ENCODE results near the gene TLCD3B.
A peak's percentile ranks its signal among the peaks of the same experiment; 100 is the strongest.
"Not testable (repeated sequence)": the region's sequence is repeated elsewhere in the genome, so short reads cannot be mapped to it uniquely, and the experiment has no call there.

The TLCD3B gene

GRCh38 chr16:30060836-30061554, 29.9 kb upstream of the TLCD3B start:
- no peak for DNase-seq

GRCh38 chr16:30060346-30060745, 29.3 kb upstream of the TLCD3B start:
- DNase-seq, result no peak

GRCh38 chr16:30054959-30055553, 24.0 kb upstream of the TLCD3B start:
- DNase-seq, result peak; percentile 73

GRCh38 chr16:30054451-30054850, 23.4 kb upstream of the TLCD3B start:
- DNase-seq, result no peak

- no peak for DNase-seq
Measured at GRCh38 chr16:30053376-30054015, 22.4 kb upstream of the TLCD3B start.

GRCh38 chr16:30052671-30053372, 21.8 kb upstream of the TLCD3B start:
- peak; percentile 95 for DNase-seq

DNA sequence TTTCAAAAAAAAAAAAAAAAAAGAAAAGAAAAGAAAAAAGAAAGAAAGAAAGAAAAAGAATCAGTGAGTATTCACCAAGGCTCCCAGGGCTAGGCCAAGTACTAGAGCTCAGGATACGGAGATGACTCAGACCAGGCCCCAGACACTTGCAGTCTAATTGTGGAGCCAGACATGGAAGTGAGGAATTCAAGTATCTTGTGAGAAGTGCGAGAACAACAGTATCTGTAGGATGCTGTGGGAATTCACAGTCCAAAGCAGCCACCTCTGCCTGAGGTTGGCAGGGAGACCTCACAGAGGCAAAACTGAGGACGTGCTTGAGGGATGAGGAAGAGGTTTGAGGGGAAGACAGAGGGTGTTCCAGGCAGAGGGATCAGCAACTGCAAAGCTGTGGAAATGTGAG, 20.4 kb upstream of the TLCD3B start:
- no peak for DNase-seq

DNA sequence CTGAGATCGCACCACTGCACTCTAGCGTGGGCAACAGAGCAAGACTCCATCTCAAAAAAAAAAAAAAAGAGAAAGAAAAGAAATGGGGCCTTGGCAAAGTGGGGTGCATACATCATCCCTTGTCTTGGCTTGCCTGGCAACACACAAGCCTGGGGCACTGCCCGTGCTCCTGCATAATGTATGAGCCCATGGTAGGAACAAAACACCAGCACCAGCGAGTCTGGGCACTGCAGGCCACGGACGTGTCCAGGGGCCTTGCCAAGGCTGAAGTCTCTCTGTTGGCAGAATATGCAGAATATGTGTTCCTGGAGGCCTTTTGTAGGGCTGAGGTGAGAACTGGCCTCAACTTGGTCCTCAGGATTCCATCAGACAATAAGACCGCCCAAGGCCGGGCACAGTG, 18.8 kb upstream of the TLCD3B start:
- DNase-seq, result no peak

DNA sequence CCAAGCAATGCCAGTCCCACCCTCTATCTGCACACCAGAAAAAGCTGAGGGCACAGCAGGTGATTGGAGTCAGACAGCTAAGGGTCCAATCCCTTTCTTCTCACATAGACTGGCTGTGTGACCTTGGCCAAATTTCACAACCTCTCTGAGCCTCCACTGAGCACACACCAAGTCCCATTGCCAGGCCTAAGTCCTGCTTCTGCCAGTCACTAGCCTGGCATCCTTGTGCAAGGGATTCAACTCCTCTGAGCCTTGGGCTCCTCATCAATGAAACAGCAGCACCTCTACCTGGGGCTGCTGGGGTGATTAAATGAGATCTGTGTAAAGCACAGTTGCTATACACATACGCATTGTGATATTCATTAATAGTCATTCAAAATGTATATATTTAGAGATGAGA, 15.5 kb upstream of the TLCD3B start:
- DNase-seq, result no peak

GRCh38 chr16:30046178-30046577, 15.1 kb upstream of the TLCD3B start:
- no peak for DNase-seq

GRCh38 chr16:30041841-30042240, 10.8 kb upstream of the TLCD3B start:
- DNase-seq, result peak; percentile 57

GRCh38 chr16:30040690-30041089, 9.6 kb upstream of the TLCD3B start:
- not testable (repeated sequence) for DNase-seq

DNA sequence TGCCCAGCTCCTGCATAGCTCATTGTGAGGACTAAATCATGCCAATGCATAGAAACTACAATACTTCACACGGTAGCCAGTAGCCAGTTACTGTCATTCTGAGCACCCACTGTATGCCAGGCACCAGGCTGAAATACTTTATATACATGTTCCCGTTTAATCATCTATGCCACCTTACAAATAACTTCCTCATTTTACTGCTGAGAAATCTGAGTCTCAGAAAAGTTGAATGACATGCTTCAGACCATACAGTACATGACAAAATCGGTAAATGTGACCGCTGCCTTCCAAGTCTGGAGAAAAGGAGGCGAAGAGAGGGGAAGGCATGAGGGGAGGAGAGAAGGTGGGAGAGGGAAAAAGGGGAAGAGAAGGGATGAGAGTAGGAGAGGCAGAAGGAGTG, 9.2 kb upstream of the TLCD3B start:
- peak; percentile 35 for DNase-seq

DNA sequence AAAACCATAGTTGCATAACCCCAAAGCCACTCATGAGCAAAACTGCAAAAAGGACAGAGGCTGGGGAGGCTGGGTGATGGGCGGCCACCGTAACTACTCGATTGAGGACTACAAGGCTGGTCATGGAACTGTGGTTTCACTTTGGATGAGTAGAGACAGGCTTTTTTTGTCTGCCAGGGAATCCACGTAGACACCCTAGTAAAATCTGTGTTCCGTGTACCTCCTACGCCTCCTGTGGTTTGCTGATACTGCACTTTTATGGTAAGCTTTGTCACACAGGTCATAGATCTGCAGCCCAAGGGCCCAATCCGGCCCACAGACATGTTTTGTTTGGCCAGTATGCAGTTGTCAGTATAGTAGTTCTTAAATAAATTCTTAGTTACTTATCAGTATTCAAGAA, 2.2 kb upstream of the TLCD3B start:
- peak; percentile 67 for DNase-seq

GRCh38 chr16:30032083-30032819, 1.2 kb upstream of the TLCD3B start:
- DNase-seq, result peak; percentile 77

- no peak for DNase-seq
Measured at GRCh38 chr16:30031477-30031918, 427 bp upstream of the TLCD3B start.

- DNase-seq, result no peak
Measured at GRCh38 chr16:30030011-30030685, 923 bp downstream of the TLCD3B start.

GRCh38 chr16:30028438-30029076, 2.5 kb downstream of the TLCD3B start:
- peak; percentile 83 for DNase-seq

GRCh38 chr16:30027588-30028437, 3.3 kb downstream of the TLCD3B start:
- DNase-seq, result peak; percentile 62

DNA sequence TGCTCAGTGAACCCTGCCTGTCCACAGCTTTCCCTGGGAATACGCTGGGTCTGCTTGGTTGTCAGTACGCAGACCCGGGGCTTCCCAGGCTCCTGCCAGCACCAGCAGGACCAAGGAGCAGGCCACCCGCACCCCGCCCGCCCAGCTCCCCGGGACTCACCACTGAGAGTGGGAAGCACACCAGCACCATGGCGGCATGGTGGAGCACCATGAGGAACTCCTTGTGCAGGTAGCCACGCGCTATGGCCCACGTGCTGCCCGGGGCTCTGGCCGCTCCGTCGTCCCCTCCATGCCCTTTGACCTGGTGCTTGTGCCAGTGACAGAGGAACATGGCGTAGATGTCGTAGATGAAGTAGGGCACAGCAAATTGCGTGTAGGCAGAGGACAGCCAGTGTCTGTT, 4.6 kb downstream of the TLCD3B start:
- no peak for DNase-seq

- DNase-seq, result peak; percentile 44
Measured at GRCh38 chr16:30025574-30025973, 5.5 kb downstream of the TLCD3B start.
